Measurements from ENCODE around the gene SLC7A9. TPM values are rescaled to one million over a fixed set of nuclear protein-coding genes. Genes with fewer than 3 reads are reported as not detected.
"Not testable (repeated sequence)": the region's sequence is repeated elsewhere in the genome, so short reads cannot be mapped to it uniquely, and the experiment has no call there.

The SLC7A9 gene
- total RNA-seq, 2 experiments from 2014 or later: not detected

DNA sequence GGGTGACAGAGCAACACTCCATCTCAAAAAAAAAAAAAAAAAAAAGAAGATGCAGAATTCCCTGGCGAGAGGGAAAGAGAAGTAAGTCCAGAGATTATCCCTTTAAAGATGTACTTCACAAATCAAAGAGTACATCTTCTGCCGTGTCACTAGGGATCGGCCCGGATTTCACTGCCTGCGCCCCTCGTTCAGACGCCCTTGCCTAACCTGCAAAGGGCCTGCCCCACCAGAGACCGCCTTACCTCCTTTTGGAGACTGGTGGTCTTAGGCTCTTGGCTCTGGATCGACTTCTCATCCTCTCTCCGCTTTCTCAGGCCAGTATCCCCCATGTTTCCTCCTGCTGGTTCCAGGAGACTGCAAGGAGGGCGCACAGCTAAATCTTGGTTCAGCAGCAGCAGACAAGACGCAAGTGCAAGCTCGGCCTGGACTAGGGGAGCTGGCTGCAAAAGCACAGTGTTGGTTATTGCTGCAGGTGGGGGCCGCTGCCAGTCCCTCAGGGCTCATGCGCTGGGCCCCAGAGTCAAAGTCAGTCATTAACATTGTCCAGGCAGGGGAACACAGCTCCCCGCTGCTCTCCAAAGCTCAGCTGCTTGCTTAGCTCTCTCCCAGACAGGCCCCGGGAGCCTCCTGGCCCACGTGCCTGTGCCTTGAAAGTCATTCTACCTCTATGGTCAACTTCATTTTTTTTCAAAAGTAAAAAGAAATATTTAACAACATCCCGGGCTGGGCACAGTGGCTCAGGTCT is 1.2 kb downstream of the SLC7A9 start:
- H3K4me1 Mint-ChIP-seq (ENCODE audit: low read depth): no peaks in the 10 kb centered on the region
- no peaks in the 10 kb centered on the region for H3K27me3 Mint-ChIP-seq (ENCODE audit: low read depth)
- intact Hi-C loops (cut with micrococcal nuclease): no loop called here
- H3K36me3 Mint-ChIP-seq (ENCODE audit: low read depth): no peaks in the 10 kb centered on the region
- CTCF ChIA-PET: interaction anchor here (0.6 kb wide), 1 partner anchor 457 kb away, joined by 4 read pairs; no protein-coding TSS in a partner anchor
- no peaks in the 10 kb centered on the region for H3K9me3 Mint-ChIP-seq
- H3K27ac Mint-ChIP-seq: no peak overlapping the region
- DNase-seq: no peak
- H3K4me3 Mint-ChIP-seq: no peak overlapping the region

DNA sequence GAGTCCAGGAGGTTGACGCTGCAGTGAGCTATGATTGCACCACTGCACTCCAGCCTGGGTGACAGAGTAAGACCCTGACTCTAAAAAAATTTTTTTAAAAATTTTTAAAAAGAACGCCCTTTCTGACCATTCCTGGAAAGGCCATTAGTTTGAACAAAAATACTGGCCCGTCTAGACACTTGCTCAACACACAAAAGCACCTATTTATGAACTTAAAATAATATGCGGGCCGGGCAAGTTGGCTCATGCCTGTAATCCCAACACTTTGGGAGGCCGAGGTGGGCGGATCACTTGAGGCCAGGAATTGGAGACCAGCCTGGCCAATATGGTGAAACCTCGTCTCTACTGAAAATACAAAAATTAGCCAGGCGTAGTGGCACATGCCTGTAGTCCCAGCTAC is 2.1 kb downstream of the SLC7A9 start:
- H3K4me3 Mint-ChIP-seq; H3K27me3 Mint-ChIP-seq (ENCODE audit: low read depth); H3K9me3 Mint-ChIP-seq; H3K27ac Mint-ChIP-seq; intact Hi-C loops (cut with micrococcal nuclease); H3K36me3 Mint-ChIP-seq (ENCODE audit: low read depth); H3K4me1 Mint-ChIP-seq (ENCODE audit: low read depth); CTCF ChIA-PET; DNase-seq: not testable (repeated sequence)

DNA sequence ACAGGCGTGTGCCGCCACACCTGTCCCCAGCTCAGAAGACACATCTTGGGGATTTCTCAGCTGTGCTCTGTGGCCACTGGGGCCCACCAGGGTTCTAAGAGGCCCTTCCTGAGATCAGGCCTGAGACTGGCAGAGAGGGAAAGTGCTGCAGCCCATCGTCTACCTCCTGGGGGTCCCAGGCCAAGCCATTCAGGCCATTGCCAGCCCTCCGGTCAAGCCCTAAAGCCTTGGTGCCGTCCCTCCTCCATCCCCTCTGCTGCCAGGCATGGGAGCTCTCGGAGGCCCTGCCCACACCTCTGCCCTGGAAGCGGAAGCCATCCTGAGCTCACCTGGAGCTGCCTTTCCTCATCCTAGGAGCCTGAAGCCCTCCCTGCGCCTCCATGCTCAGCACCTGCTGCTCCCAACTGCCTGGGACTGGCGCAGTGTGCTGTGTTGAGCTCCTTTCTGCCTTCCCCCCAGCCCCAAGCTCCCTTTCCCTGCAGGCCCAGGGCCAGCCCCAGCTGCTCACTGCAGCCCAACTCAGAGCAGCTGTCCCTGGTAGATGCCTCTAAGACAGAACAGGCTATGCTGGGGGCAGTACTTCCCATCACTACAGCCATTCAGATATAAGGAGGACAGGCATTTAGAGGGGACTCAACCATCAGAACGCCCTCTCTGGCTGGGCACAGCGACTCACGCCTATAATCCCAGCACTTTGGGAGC is 2.9 kb downstream of the SLC7A9 start:
- Mint-ChIP-seq H3K9me3 (no peaks in the 10 kb centered on the region), H3K36me3 (ENCODE audit: low read depth) (no peaks in the 10 kb centered on the region), H3K4me3 (no peak overlapping the region), H3K27ac (no peak overlapping the region), H3K4me1 (ENCODE audit: low read depth) (no peaks in the 10 kb centered on the region), H3K27me3 (ENCODE audit: low read depth) (no peaks in the 10 kb centered on the region)
- intact Hi-C loops (cut with micrococcal nuclease): no loop called here
- no peak for DNase-seq
- CTCF ChIA-PET: interaction anchor here (0.6 kb wide), 1 partner anchor 230 kb away, joined by 4 read pairs; no protein-coding TSS in a partner anchor

DNA sequence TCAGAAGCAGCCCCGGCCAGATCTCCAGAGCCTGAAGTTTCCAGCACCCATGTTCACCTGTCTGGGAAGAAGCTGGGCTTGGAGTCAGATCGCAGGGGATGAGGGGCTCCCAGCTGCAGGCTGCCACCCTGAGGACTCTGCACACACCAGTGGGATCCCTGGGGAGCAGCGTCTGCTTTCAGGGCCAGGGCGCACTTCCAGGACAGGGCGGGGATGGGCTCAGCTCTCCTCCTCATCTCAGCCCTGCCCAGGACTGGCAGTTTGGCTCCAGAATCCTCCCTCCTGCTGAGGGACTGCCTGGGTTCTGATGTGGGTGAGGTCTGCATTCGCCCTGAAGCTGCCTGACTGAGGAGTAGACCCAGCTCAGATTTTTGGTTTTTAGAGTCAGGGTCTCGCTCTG is 3.5 kb downstream of the SLC7A9 start:
- DNase-seq: no peak
- no peaks in the 10 kb centered on the region for H3K4me1 Mint-ChIP-seq (ENCODE audit: low read depth)
- no peaks in the 10 kb centered on the region for H3K36me3 Mint-ChIP-seq (ENCODE audit: low read depth)
- no peak overlapping the region for H3K27ac Mint-ChIP-seq
- H3K27me3 Mint-ChIP-seq (ENCODE audit: low read depth): no peaks in the 10 kb centered on the region
- H3K4me3 Mint-ChIP-seq: no peak overlapping the region
- H3K9me3 Mint-ChIP-seq: no peaks in the 10 kb centered on the region
- intact Hi-C loops (cut with micrococcal nuclease): no loop called here
- CTCF ChIA-PET: interaction anchor here (0.6 to 0.7 kb wide), 3 partner anchors 19 to 230 kb away, joined by 3 to 4 read pairs (median 3); no protein-coding TSS in a partner anchor

DNA sequence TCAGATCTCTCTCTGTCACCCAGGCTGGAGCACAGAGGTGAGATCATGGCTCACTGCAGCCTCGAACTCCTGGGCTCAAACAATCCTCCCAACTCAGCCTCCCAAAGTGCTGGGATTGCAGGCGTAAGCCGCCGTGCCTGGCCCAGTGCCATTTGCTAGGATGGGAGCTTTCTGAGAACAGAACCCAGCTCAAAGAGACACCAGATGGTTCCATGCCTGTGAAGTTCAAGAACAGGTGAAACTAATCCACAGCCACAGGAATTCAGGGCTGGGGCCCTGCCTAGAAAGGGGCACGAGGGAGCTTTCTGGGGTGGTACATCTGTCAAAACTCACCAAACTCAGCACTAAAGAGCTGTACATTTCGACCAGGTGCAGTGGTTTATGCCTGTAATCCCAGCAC is 4.2 kb downstream of the SLC7A9 start:
- Mint-ChIP-seq H3K27me3 (ENCODE audit: low read depth) (no peaks in the 10 kb centered on the region), H3K36me3 (ENCODE audit: low read depth) (no peaks in the 10 kb centered on the region), H3K9me3 (no peaks in the 10 kb centered on the region), H3K27ac (no peak overlapping the region), H3K4me1 (ENCODE audit: low read depth) (no peaks in the 10 kb centered on the region), H3K4me3 (no peak overlapping the region)
- intact Hi-C loops (cut with micrococcal nuclease): no loop called here
- no peak for DNase-seq
- CTCF ChIA-PET: interaction anchor here (0.6 to 1.1 kb wide), 3 partner anchors 18 to 56 kb away, joined by 3 read pairs; no protein-coding TSS in a partner anchor

DNA sequence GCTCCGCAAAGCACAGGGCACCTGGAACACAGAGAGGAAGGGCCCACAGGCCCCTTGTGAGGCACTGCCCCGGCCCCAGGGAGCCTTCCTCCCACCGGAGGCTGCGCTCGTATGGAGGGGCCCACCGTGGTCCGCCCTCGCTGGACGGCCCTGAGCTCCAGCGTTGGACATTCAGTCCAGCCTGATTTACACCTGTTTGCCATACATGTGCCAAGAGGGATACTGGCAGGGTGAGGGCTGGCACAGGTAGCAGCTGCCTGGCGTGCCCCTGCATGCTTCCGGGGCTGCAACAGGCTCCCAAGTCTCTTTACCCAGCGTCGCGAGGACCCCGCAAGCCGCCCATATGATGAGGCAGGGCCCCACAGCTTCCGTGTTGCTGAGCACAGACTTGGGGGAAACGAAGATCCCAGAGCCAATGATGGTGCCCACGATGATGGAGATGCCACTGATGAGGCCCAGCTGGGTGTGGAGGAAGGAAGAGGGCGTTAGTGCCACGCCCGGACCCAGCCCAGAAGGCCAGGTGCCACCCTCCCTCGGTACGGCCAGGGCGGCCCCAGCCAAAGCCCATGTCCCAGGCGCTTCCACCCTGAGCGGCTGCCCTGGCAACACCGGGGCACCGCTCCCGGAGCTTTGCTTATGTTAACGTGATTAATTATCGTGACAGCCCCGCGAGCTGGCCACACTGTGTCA is 5.1 kb downstream of the SLC7A9 start:
- DNase-seq: no peak
- intact Hi-C loops (cut with micrococcal nuclease): no loop called here
- H3K27me3 Mint-ChIP-seq (ENCODE audit: low read depth): no peaks in the 10 kb centered on the region
- no peaks in the 10 kb centered on the region for H3K9me3 Mint-ChIP-seq
- no peaks in the 10 kb centered on the region for H3K36me3 Mint-ChIP-seq (ENCODE audit: low read depth)
- H3K4me3 Mint-ChIP-seq: no peak overlapping the region
- H3K4me1 Mint-ChIP-seq (ENCODE audit: low read depth): no peaks in the 10 kb centered on the region
- CTCF ChIA-PET: interaction anchor here (1.1 kb wide), 1 partner anchor 55 kb away, joined by 3 read pairs; no protein-coding TSS in a partner anchor
- H3K27ac Mint-ChIP-seq: no peak overlapping the region

DNA sequence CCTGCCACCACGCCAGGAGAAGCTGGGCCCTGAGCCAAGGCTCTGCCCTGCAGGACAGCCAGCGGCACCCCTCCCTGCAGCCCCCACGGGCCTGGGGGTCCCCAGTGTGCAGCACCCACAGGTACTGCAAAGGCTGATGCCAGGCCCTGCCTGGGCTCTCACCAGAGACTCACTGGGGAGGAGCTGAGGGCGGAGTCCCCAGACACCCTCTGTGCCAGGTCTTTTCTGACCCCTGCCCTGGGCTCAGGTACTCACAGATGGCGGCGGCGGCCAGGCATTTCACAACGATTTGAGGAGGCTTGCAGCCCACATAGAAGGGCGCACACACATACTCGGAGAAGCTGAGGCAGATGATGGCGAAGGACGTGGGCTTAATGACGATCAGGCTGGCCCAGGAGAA is 5.7 kb downstream of the SLC7A9 start:
- no peaks in the 10 kb centered on the region for H3K27me3 Mint-ChIP-seq (ENCODE audit: low read depth)
- intact Hi-C loops (cut with micrococcal nuclease): no loop called here

DNA sequence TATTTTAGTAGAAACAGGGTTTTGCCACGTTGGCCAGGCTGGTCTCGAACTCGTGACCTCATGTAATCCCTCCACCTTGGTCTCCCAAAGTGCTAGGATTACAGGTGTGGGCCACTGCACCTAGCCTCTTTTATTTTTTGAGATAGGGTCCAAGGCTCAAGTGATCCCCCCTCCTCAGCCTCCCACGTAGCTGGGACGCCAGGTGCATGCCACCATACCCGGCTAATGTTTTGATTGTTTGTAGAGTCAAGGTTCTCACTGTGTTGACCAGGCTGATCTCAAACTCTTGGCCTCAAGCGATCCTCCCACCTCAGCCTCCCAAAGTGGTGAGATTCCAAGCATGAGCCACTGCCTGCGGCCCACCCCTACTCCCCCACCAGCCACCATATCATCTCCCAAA is 6.3 kb downstream of the SLC7A9 start:
- H3K9me3 Mint-ChIP-seq: no peaks in the 10 kb centered on the region
- no peak overlapping the region for H3K4me3 Mint-ChIP-seq
- intact Hi-C loops (cut with micrococcal nuclease): no loop called here
- CTCF ChIA-PET: no interaction called here
- H3K27ac Mint-ChIP-seq: no peak overlapping the region
- no peaks in the 10 kb centered on the region for H3K36me3 Mint-ChIP-seq (ENCODE audit: low read depth)
- no peaks in the 10 kb centered on the region for H3K4me1 Mint-ChIP-seq (ENCODE audit: low read depth)
- DNase-seq: no peak
- H3K27me3 Mint-ChIP-seq (ENCODE audit: low read depth): no peaks in the 10 kb centered on the region

More for the DNA sequence above, 5.7 kb downstream of the SLC7A9 start:
- H3K36me3 Mint-ChIP-seq (ENCODE audit: low read depth): no peaks in the 10 kb centered on the region
- no peaks in the 10 kb centered on the region for H3K9me3 Mint-ChIP-seq
- DNase-seq: no peak
- CTCF ChIA-PET: no interaction called here
- no peak overlapping the region for H3K27ac Mint-ChIP-seq
- H3K4me3 Mint-ChIP-seq: no peak overlapping the region
- H3K4me1 Mint-ChIP-seq (ENCODE audit: low read depth): no peaks in the 10 kb centered on the region

DNA sequence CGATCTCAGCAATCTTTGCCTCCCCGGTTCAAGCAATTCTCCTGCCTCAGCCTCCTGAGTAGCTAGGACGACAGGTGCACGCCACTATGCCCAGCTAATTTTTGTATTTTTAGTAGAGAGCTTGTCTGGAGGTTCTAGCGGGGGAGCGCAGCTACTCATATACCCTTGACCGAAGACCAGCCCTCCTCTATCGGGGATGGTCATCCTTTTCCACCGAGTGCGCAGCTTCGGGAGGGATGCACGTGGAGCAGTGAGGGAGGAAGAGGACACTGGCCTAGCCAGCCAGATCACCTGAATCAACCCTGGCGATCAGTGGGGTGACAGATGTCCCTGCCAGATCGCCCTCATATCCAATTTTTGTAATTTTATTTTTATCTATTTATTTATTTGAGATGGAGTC is 6.8 kb downstream of the SLC7A9 start:
- Mint-ChIP-seq H3K4me1 (ENCODE audit: low read depth) (no peaks in the 10 kb centered on the region), H3K36me3 (ENCODE audit: low read depth) (no peaks in the 10 kb centered on the region), H3K9me3 (no peaks in the 10 kb centered on the region), H3K27ac (no peak overlapping the region), H3K27me3 (ENCODE audit: low read depth) (no peaks in the 10 kb centered on the region), H3K4me3 (no peak overlapping the region)
- CTCF ChIA-PET: no interaction called here
- intact Hi-C loops (cut with micrococcal nuclease): no loop called here
- no peak for DNase-seq

DNA sequence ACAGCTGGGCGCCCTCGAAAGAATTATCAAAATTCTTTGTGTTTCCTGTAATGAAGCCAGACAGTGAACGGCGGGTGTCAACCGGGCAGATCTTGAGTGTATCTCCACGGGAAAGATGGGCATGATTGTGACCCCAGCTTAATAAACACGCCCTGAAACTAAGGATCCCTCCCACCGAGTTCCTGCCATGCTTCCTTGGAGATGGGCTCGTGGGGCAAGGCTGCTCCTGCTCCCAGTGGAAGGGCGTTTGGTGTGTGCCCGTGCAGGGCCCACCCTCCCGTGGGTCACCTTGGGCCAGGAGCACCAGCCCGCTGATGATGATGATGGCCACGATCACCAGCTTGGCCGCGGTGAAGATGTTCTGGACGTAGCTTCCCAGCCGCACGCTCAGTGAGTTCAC is 7.4 kb downstream of the SLC7A9 start:
- DNase-seq: no peak
- H3K9me3 Mint-ChIP-seq: no peaks in the 10 kb centered on the region
- H3K4me3 Mint-ChIP-seq: no peak overlapping the region
- H3K4me1 Mint-ChIP-seq (ENCODE audit: low read depth): no peaks in the 10 kb centered on the region
- no peak overlapping the region for H3K27ac Mint-ChIP-seq
- CTCF ChIA-PET: no interaction called here
- H3K36me3 Mint-ChIP-seq (ENCODE audit: low read depth): no peaks in the 10 kb centered on the region
- no peaks in the 10 kb centered on the region for H3K27me3 Mint-ChIP-seq (ENCODE audit: low read depth)
- intact Hi-C loops (cut with micrococcal nuclease): no loop called here

DNA sequence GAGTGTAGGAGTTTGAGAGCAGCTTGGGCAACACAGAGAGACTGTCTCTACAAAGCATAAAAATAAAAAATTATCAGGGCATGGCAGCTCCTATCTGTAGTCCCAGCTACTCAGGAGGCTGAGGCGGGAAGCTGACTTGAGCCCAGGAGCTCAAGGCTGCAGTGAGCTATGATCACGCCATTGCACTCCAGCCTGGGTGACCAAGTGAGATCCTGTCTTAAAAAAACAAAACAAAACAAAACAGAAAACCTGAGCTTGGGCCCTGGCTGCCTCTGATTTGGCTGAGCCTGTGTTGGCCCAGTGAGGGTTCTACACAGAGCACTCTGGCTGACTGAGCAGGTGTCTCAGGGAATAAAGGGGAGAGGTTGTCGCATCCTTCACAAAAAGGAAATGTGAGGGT is 8.0 kb downstream of the SLC7A9 start:
- no peaks in the 10 kb centered on the region for H3K27me3 Mint-ChIP-seq (ENCODE audit: low read depth)
- DNase-seq: no peak
- H3K9me3 Mint-ChIP-seq: no peaks in the 10 kb centered on the region
- H3K4me3 Mint-ChIP-seq: no peak overlapping the region
- CTCF ChIA-PET: no interaction called here
- H3K36me3 Mint-ChIP-seq (ENCODE audit: low read depth): no peaks in the 10 kb centered on the region
- H3K27ac Mint-ChIP-seq: no peak overlapping the region
- H3K4me1 Mint-ChIP-seq (ENCODE audit: low read depth): no peaks in the 10 kb centered on the region
- intact Hi-C loops (cut with micrococcal nuclease): no loop called here

DNA sequence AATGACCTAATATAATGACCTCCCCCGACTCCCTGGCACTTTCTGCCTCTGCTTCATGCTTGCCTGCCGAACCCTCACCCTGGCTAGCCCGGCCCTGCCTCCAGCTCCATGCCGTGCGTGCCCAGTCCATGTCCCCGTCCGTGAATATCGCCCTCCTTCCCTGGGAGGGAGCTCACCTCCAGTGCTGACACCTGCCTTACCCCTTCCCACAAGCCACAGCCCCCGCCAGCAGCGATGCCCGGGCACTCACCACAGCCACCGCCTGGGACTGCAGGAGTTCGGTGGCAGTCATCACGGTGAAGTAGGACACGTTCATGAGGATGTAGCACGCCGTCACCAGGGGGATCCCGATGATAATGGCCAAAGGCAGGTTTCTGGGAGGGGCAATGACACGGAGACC is 10.0 kb downstream of the SLC7A9 start:
- Mint-ChIP-seq H3K4me1 (ENCODE audit: low read depth) (no peaks in the 10 kb centered on the region), H3K27ac (no peak overlapping the region), H3K36me3 (ENCODE audit: low read depth) (no peaks in the 10 kb centered on the region), H3K4me3 (no peak overlapping the region), H3K9me3 (no peaks in the 10 kb centered on the region), H3K27me3 (ENCODE audit: low read depth) (no peaks in the 10 kb centered on the region)
- intact Hi-C loops (cut with micrococcal nuclease): no loop called here
- no peak for DNase-seq
- CTCF ChIA-PET: no interaction called here

All from activated naive CD4-positive, alpha-beta T cell treated with anti-CD3 and anti-CD28 coated beads for 36 hours (primary cell).